OCI-LY7 (cell line): ENCODE measurements around the gene SRGAP2B. TPM values are rescaled to one million over a fixed set of nuclear protein-coding genes. Genes with fewer than 3 reads are reported as not detected.
A peak's percentile ranks its signal among the peaks of the same experiment; 100 is the strongest.
"Not testable (repeated sequence)": the region's sequence is repeated elsewhere in the genome, so short reads cannot be mapped to it uniquely, and the experiment has no call there.

Experiments used
- BruUV-seq: library from RNA; stranded (reverse); fragments of 400-500 nt; replicated peaks from 2 replicates; lab custom pipeline; 2021; lab: Mats Ljungman, UMichigan
- CTCF ChIA-PET: fragments of 300-600 bp; sonication (Branson Sonifier 250); formaldehyde crosslinking; loops from one replicate; lab custom pipeline; 2022; ENCODE audit warnings: antibody characterized with exemption; ENCODE audit not compliant: unreplicated experiment; lab: Charles Lee
- POLR2A ChIA-PET: fragments of 300-600 bp; sonication (Branson Sonifier 250); formaldehyde crosslinking; loops from one replicate; lab custom pipeline; 2022; ENCODE audit warnings: antibody characterized with exemption; lab: Charles Lee
- DNase-seq: peaks from one replicate; pipeline ENCODE4 v3.0.0-alpha.2; 2015; ENCODE audit warnings: low spot score
- H2AFZ ChIP-seq: fragments of 200-600 bp; sonication (generic), shearing (Covaris generic); 2 replicates; pipeline ENCODE4 v1.6.1; 2014; ENCODE audit warnings: mild to moderate bottlenecking, antibody characterized with exemption, low read length, moderate library complexity
- H3K27ac ChIP-seq: fragments of 200-600 bp; sonication (generic); 2 replicates; pipeline ENCODE4 v1.5.1; 2014; ENCODE audit warnings: mixed run types, low read depth, mild to moderate bottlenecking, moderate library complexity, low read length, inconsistent platforms; ENCODE audit not compliant: poor library complexity, severe bottlenecking
- H3K36me3 ChIP-seq: fragments of 200-600 bp; sonication (generic); 2 replicates; pipeline ENCODE4 v1.6.1; 2014; ENCODE audit warnings: mild to moderate bottlenecking, antibody characterized with exemption, low read length, moderate library complexity, mixed read lengths; ENCODE audit not compliant: insufficient read depth
- H3K4me1 ChIP-seq: fragments of 200-600 bp; sonication (generic); 2 replicates; pipeline ENCODE4 v1.5.1; 2014; ENCODE audit warnings: mild to moderate bottlenecking, low read length; ENCODE audit not compliant: insufficient read depth, poor library complexity, severe bottlenecking
- H3K4me2 ChIP-seq: fragments of 200-600 bp; sonication (generic); 2 replicates; pipeline ENCODE4 v1.6.1; 2014; ENCODE audit warnings: mild to moderate bottlenecking, low read length
- H3K4me3 ChIP-seq: fragments of 200-600 bp; sonication (generic); 2 replicates; pipeline ENCODE4 v1.5.1; 2014; ENCODE audit warnings: mild to moderate bottlenecking, low read depth, low read length; ENCODE audit not compliant: poor library complexity, severe bottlenecking
- H3K79me2 ChIP-seq: fragments of 200-600 bp; sonication (generic); 2 replicates; pipeline ENCODE4 v1.6.1; 2016; ENCODE audit warnings: low read depth, mild to moderate bottlenecking, low read length, moderate library complexity, mixed read lengths; ENCODE audit not compliant: insufficient read depth
- H3K9me2 ChIP-seq: fragments of 200-600 bp; sonication (generic); 2 replicates; pipeline ENCODE4 v1.6.1; 2016; ENCODE audit warnings: mild to moderate bottlenecking, low read length, mixed read lengths; ENCODE audit not compliant: insufficient read depth
- H3K9me3 ChIP-seq: fragments of 200-600 bp; sonication (generic); 2 replicates; pipeline ENCODE4 v1.6.1; 2014; ENCODE audit warnings: mild to moderate bottlenecking, mixed run types, low read length, mixed read lengths
- H4K20me1 ChIP-seq: fragments of 200-600 bp; sonication (generic); 2 replicates; pipeline ENCODE4 v1.6.1; 2014; ENCODE audit warnings: mild to moderate bottlenecking, antibody characterized with exemption, low read length, moderate library complexity, mixed read lengths; ENCODE audit not compliant: insufficient read depth
- intact Hi-C: fragments of 100-400 bp; cut with micrococcal nuclease; formaldehyde crosslinking; loops from one replicate; pipeline ENCODE4 v1.10.0; 2022; ENCODE audit not compliant: unreplicated experiment
- total RNA-seq, 2 experiments: library from RNA; depleted of rRNA in 1 of 2; stranded (reverse); fragments of >200 nt in 1 of 2; shearing (Covaris generic) in 1 of 2; gene quantifications; 2 replicates each; pipeline ENCODE4 v1.2.3, GENCODE V29; 2014 to 2022

Gene SRGAP2B
- total RNA-seq, 2 experiments from 2014 or later, result 22.1 to 36.5 TPM

- H3K9me2 ChIP-seq, H3K9me3 ChIP-seq, H2AFZ ChIP-seq, BruUV-seq, H3K27ac ChIP-seq, H3K4me2 ChIP-seq, CTCF ChIA-PET, H3K4me1 ChIP-seq, H3K4me3 ChIP-seq, H4K20me1 ChIP-seq, H3K79me2 ChIP-seq, POLR2A ChIA-PET, H3K36me3 ChIP-seq, DNase-seq, intact Hi-C loops: not testable (repeated sequence)
Observed at GRCh38 chr1:145048181-145048856, 46.8 kb downstream of the SRGAP2B start.

GRCh38 chr1:145047553-145047952 is 47.6 kb downstream of the SRGAP2B start:
- H3K4me2 ChIP-seq, H2AFZ ChIP-seq, H3K4me3 ChIP-seq, BruUV-seq, H3K9me3 ChIP-seq, H3K36me3 ChIP-seq, intact Hi-C loops, H3K9me2 ChIP-seq, H3K4me1 ChIP-seq, H3K79me2 ChIP-seq, POLR2A ChIA-PET, H4K20me1 ChIP-seq, H3K27ac ChIP-seq, CTCF ChIA-PET, DNase-seq: not testable (repeated sequence)

DNA sequence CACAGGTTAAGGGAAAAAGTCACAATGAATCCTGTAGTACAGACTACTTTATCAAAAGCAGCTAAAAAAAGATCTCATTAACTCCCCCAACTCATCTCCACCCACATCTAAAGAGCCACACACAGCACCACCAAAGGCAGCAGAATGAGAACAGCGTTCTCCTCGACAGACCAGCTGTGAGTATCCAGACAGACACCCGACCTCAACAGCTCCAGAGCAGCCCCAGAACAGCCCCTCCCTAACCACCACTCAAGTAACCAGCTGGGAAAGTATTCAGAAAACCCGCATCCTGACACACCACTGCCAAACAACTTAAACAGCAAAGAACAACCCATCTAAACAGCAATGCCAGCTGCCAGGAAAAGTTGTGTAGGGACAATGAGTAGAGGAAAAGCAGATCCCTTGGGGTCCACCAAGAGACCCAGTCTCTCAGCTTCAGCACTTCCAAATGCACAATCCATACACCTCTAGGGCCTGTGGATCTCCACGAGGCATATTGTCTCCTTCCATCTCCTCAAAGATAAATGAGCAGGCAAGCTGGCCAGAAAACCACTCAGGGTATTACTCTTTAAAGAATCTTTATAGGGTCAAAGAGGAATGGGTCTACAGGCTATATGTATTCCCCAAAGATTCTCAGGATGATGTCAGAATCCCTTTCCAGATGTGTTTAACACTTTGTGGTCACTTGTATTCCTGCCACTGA is 49.4 kb downstream of the SRGAP2B start:
- H3K4me1 ChIP-seq, H3K36me3 ChIP-seq, intact Hi-C loops, H4K20me1 ChIP-seq, H2AFZ ChIP-seq, H3K4me2 ChIP-seq, H3K79me2 ChIP-seq, H3K4me3 ChIP-seq, DNase-seq, CTCF ChIA-PET, H3K9me2 ChIP-seq, POLR2A ChIA-PET, H3K27ac ChIP-seq, H3K9me3 ChIP-seq: not testable (repeated sequence)
- BruUV-seq, result TSS peak; percentile 57

DNA sequence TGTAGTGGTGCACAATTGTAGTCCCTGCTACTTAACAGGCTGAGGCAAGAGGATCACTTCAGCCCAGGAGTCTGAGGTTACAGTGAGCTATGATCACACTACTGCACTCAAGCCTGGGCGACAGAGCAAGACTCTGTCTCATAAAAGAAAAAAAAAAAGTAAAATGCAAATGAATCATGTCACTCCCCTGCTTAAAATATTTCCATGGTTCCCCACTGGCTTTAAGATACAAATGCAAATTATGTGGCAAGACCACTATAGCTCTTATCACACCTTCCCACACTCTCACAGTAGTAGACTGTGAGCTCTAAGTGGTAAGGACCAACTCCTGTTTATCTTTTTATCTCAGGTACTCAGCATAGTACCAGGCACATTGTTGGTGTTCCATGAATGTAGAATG is 53.6 kb downstream of the SRGAP2B start:
- H3K4me3 ChIP-seq, H3K4me1 ChIP-seq, H3K9me2 ChIP-seq, H3K79me2 ChIP-seq, H3K27ac ChIP-seq, H4K20me1 ChIP-seq, CTCF ChIA-PET, H3K36me3 ChIP-seq, intact Hi-C loops, H2AFZ ChIP-seq, BruUV-seq, POLR2A ChIA-PET, DNase-seq, H3K9me3 ChIP-seq, H3K4me2 ChIP-seq: not testable (repeated sequence)

DNA sequence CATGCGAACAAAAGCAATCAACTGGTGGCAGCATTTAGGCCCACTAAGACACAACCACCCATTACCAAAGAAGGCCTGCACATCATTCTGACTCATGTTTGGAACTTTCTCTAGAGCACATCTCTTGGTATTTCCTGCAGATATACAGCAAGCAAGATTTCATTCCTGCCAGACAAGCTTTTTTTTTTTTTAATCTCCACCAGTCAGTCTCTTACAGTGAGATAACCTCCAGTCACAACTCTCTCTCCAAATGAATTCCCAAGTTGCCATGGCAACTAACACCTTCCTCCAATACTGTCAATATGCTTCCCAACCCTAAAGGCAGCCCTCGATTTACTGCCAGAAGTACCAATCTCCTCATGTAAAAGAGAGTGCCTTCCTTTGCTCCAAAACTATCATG is 59.1 kb downstream of the SRGAP2B start:
- H3K9me3 ChIP-seq, H3K4me1 ChIP-seq, H3K79me2 ChIP-seq, H2AFZ ChIP-seq, BruUV-seq, H3K27ac ChIP-seq, H3K36me3 ChIP-seq, H3K9me2 ChIP-seq, DNase-seq, POLR2A ChIA-PET, H3K4me3 ChIP-seq, H3K4me2 ChIP-seq, H4K20me1 ChIP-seq, CTCF ChIA-PET, intact Hi-C loops: not testable (repeated sequence)

GRCh38 chr1:145033523-145033922 is 61.6 kb downstream of the SRGAP2B start:
- CTCF ChIA-PET, intact Hi-C loops, DNase-seq, H3K9me2 ChIP-seq, H4K20me1 ChIP-seq, H3K79me2 ChIP-seq, H2AFZ ChIP-seq, H3K9me3 ChIP-seq, H3K4me3 ChIP-seq, H3K4me2 ChIP-seq, H3K36me3 ChIP-seq, H3K27ac ChIP-seq, H3K4me1 ChIP-seq, BruUV-seq, POLR2A ChIA-PET: not testable (repeated sequence)
